Measurements from ENCODE around the gene DFFB.

DFFB gene

DNA sequence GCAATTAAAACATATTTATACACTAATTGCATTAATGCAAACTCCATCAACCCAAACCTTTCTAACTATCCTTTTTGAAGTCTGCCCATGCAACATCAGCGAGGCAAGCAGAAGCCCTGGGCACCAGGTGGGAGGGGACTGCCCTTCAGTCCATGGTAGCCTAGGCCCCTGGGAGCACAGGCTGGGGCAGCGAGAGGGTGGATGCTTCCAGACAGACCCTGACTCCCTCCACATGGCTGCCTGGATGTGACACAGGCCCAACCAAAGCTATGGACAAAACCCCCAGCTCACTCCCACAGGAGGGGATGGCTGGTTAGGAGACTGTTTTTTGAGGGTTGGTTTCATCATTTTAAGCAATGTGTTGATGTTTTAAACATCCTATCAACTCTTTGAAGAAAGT is 43.2 kb upstream of the DFFB start:
- H3K4me1 ChIP-seq, result no peaks in the 10 kb centered on the region
- H3K4me3 ChIP-seq, result no peak overlapping the region
- no peaks in the 10 kb centered on the region for H3K27me3 ChIP-seq
- intact Hi-C loops (cut with DNase I; ENCODE audit: low total_unique reads), result no loop called here
- peak in 1 of 2 donors; percentile 40 for DNase-seq
- H3K27ac ChIP-seq, result no peak overlapping the region
- no peaks in the 10 kb centered on the region for H3K9me3 ChIP-seq
- H3K36me3 ChIP-seq, result peaks cover 25 to 54% (median 34%) of the 10 kb centered on the region in 3 donors
- TF ChIP-seq, protein P1, sequence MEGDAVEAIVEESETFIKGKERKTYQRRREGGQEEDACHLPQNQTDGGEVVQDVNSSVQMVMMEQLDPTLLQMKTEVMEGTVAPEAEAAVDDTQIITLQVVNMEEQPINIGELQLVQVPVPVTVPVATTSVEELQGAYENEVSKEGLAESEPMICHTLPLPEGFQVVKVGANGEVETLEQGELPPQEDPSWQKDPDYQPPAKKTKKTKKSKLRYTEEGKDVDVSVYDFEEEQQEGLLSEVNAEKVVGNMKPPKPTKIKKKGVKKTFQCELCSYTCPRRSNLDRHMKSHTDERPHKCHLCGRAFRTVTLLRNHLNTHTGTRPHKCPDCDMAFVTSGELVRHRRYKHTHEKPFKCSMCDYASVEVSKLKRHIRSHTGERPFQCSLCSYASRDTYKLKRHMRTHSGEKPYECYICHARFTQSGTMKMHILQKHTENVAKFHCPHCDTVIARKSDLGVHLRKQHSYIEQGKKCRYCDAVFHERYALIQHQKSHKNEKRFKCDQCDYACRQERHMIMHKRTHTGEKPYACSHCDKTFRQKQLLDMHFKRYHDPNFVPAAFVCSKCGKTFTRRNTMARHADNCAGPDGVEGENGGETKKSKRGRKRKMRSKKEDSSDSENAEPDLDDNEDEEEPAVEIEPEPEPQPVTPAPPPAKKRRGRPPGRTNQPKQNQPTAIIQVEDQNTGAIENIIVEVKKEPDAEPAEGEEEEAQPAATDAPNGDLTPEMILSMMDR (IDR thresholded peaks at IDR 0.05), result no peak

DNA sequence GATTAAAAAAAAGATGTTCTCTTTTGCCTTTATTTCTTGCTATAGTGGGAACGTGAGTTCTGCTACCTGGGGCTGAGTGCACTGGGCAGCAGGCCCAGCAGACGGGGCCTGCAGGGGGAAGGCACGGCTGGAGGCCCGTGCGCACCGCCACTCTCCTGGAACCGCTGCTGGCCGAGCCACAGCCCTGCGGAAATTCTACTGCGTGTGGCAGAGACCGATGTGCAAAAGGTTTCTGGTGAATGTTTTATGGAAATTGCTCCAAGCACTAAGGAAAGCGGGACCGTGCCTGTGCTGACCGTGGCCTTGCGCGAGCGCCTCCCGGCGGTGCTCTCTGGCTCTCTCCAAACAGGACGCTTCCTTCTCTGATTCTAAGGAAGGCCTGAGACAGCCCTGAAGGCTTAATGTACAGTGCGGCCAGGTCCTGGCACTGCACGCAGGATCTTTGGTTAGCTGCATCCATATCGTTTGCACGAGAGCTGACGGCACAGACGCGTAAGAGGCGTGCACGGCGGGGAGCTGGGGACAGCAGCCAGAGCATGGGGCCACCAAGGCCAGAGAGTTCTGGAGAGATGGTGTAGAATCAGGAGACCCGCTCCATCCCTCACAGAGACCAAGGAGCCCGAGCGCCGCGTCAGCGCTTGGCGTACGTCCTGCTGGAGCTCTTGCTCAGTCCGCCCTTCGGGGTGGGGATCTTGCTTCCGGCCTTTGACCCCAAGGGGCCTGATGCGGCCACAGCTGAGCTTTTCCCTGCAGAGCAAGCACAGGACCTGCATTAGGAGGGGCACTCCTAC is 42.3 kb upstream of the DFFB start:
- intact Hi-C loops (cut with DNase I; ENCODE audit: low total_unique reads), result no loop called here
- Histone ChIP-seq H3K9me3 (no peaks in the 10 kb centered on the region), H3K27me3 (no peaks in the 10 kb centered on the region), H3K4me1 (no peaks in the 10 kb centered on the region), H3K4me3 (no peak overlapping the region), H3K36me3 (peaks cover 34 to 63% (median 43%) of the 10 kb centered on the region in 3 donors), H3K27ac (no peak overlapping the region)
- TF ChIP-seq, protein P1 (IDR thresholded peaks at IDR 0.05), result no peak
- DNase-seq, result peak in 1 of 2 donors; percentile 57

- intact Hi-C loops (cut with DNase I; ENCODE audit: low total_unique reads), result no loop called here
- no peaks in the 10 kb centered on the region for H3K9me3 ChIP-seq
- peak in 1 of 2 donors; percentile 51 for DNase-seq
- peaks cover 39 to 79% (median 56%) of the 10 kb centered on the region in 3 donors for H3K36me3 ChIP-seq
- TF ChIP-seq, protein P1 (IDR thresholded peaks at IDR 0.05), result no peak
- no peaks in the 10 kb centered on the region for H3K27me3 ChIP-seq
- H3K4me1 ChIP-seq, result no peaks in the 10 kb centered on the region
- H3K27ac ChIP-seq, result no peak overlapping the region
- H3K4me3 ChIP-seq, result no peak overlapping the region
Measured at GRCh38 chr1:3816331-3817137, 40.7 kb upstream of the DFFB start.

GRCh38 chr1:3817138-3817740 is 40.0 kb upstream of the DFFB start:
- peak in 1 of 2 donors; percentile 41 for DNase-seq
- Histone ChIP-seq H3K9me3 (no peaks in the 10 kb centered on the region), H3K4me3 (no peak overlapping the region), H3K36me3 (peaks cover 43 to 86% (median 61%) of the 10 kb centered on the region in 3 donors), H3K27ac (no peak overlapping the region), H3K4me1 (no peaks in the 10 kb centered on the region), H3K27me3 (no peaks in the 10 kb centered on the region)
- TF ChIP-seq, protein P1 (IDR thresholded peaks at IDR 0.05), result no peak
- intact Hi-C loops (cut with DNase I; ENCODE audit: low total_unique reads), result no loop called here

- peak in 1 of 2 donors; percentile 57 for DNase-seq
- intact Hi-C loops (cut with DNase I; ENCODE audit: low total_unique reads), result no loop called here
- TF ChIP-seq, protein P1 (IDR thresholded peaks at IDR 0.05), result no peak
- H3K36me3 ChIP-seq, result peaks cover 51 to 93% (median 69%) of the 10 kb centered on the region in 3 donors
- H3K4me1 ChIP-seq, result no peaks in the 10 kb centered on the region
- H3K9me3 ChIP-seq, result no peaks in the 10 kb centered on the region
- H3K27me3 ChIP-seq, result no peaks in the 10 kb centered on the region
- H3K4me3 ChIP-seq, result no peak overlapping the region
- no peak overlapping the region for H3K27ac ChIP-seq
Measured at GRCh38 chr1:3817821-3818597, 39.3 kb upstream of the DFFB start.
